GM12892 (cell line): Measurements from ENCODE around the gene PARD3.

Source experiments
- POLR2A ChIP-seq: IDR thresholded peaks from 2 replicates; pipeline ENCODE4 v1.6.1; 2011; ENCODE audit warnings: low read depth, low read length, control low read depth
- POLR2AphosphoS5 ChIP-seq: IDR thresholded peaks from 2 replicates; pipeline ENCODE4 v1.6.1; 2011; ENCODE audit warnings: low read depth, low read length, control low read depth

GRCh38 chr10:34641913-34642558, 173.1 kb downstream of the PARD3 start:
- TF ChIP-seq POLR2A: no peak
- TF ChIP-seq POLR2AphosphoS5: no peak
